K562 (cell line): ENCODE data around the gene NFXL1.

Experiments used
- BHLHE40 ChIP-seq: IDR thresholded peaks from 2 replicates; pipeline ENCODE4 v1.6.1; 2011; ENCODE audit warnings: low read length, improper control_type of control experiment
- POLR2A ChIP-seq: fragments of 450-650 bp; conservative IDR thresholded peaks from 2 replicates; pipeline ENCODE4 v1.6.1; 2016
- RAD21 ChIP-seq, 2 experiments: fragments of 250-450 bp in 1 of 2; fragments of 450-650 bp in 1 of 2; sonication (Bioruptor Pico) in 1 of 2; formaldehyde crosslinking in 1 of 2; IDR thresholded peaks in 1 of 2; conservative IDR thresholded peaks in 1 of 2; 2 replicates each; pipeline versions ENCODE4 v1.4.0 to v1.8.0; 2020 to 2022; ENCODE audit warnings: mild to moderate bottlenecking in 2 of 2, moderate library complexity in 1 of 2
- SP1 ChIP-seq: sonication (generic); formaldehyde crosslinking; IDR thresholded peaks from 2 replicates; pipeline ENCODE4 v1.8.1; 2022; ENCODE audit warnings: mild to moderate bottlenecking, missing genetic modification reagents
- SPI1 ChIP-seq: IDR thresholded peaks from 2 replicates; pipeline ENCODE4 v1.6.1; 2011; ENCODE audit warnings: low read depth, low read length, control low read depth, borderline replicate concordance
- TF ChIP-seq, protein P1 (sequence below): sonication (generic); formaldehyde crosslinking; IDR thresholded peaks from 2 replicates; pipeline ENCODE4 v1.8.0; 2022; ENCODE audit warnings: mild to moderate bottlenecking, missing genetic modification reagents
- TF ChIP-seq, protein P2 (sequence below), 3 experiments: IDR thresholded peaks in 2 of 3; conservative IDR thresholded peaks in 1 of 3; 2 replicates each; pipeline ENCODE4 v1.5.1; 2011 to 2012; ENCODE audit warnings: low read length in 3 of 3, mild to moderate bottlenecking in 3 of 3, control low read depth in 2 of 3, improper control_type of control experiment in 1 of 3, inconsistent platforms in 1 of 3, low read depth in 1 of 3, mixed read lengths in 1 of 3, moderate library complexity in 1 of 3; ENCODE audit not compliant: insufficient read depth in 2 of 3
- TF ChIP-seq, protein P3 (sequence below): fragments of 200-800 bp; sonication (Bioruptor generic); IDR thresholded peaks from 2 replicates; pipeline ENCODE4 v1.6.1; 2016; ENCODE audit warnings: missing genetic modification characterization, missing compliant biosample characterization
- TF ChIP-seq, protein P4 (sequence below), 2 experiments: IDR thresholded peaks; 2 replicates each; pipeline ENCODE4 v1.6.1; 2012; ENCODE audit warnings: improper control_type of control experiment in 2 of 2, low read depth in 2 of 2, low read length in 2 of 2, borderline replicate concordance in 1 of 2
- TF ChIP-seq, protein P5 (sequence below): sonication (generic); formaldehyde crosslinking; IDR thresholded peaks from 2 replicates; pipeline ENCODE4 v1.8.0; 2022; ENCODE audit warnings: missing genetic modification reagents, mild to moderate bottlenecking, moderate library complexity, borderline replicate concordance

DNA sequence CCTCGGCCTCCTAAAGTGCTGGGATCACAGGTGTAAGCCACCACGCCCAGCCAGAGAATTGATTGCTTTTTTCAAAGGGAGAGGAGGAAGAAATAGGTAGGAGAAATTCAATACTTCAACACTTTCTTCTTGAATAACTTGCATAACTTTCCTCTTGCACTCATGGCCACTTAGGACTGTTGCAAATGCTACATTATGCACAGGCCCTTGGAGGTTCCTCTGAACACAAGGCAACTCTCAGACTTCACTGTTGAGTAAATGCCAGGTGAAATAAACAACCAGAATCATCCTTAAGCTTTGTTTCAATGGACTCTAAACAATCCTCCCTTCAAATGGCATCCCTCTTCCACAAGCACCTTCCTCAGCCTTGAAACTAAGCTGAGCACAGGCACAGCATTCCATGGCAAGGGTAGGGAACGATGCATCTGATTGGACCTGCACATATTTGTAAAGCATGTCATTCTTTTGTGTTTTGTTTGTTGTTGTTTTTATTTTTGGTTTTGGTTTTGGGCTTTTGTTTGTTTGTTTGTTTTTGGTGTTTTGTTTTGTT lies 104.7 kb downstream of the NFXL1 start:
- TF ChIP-seq, protein P1, sequence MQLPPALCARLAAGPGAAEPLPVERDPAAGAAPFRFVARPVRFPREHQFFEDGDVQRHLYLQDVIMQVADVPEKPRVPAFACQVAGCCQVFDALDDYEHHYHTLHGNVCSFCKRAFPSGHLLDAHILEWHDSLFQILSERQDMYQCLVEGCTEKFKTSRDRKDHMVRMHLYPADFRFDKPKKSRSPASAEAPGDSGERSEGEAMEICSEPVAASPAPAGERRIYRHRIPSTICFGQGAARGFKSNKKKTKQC: no peak
- TF ChIP-seq, protein P2, sequence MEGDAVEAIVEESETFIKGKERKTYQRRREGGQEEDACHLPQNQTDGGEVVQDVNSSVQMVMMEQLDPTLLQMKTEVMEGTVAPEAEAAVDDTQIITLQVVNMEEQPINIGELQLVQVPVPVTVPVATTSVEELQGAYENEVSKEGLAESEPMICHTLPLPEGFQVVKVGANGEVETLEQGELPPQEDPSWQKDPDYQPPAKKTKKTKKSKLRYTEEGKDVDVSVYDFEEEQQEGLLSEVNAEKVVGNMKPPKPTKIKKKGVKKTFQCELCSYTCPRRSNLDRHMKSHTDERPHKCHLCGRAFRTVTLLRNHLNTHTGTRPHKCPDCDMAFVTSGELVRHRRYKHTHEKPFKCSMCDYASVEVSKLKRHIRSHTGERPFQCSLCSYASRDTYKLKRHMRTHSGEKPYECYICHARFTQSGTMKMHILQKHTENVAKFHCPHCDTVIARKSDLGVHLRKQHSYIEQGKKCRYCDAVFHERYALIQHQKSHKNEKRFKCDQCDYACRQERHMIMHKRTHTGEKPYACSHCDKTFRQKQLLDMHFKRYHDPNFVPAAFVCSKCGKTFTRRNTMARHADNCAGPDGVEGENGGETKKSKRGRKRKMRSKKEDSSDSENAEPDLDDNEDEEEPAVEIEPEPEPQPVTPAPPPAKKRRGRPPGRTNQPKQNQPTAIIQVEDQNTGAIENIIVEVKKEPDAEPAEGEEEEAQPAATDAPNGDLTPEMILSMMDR (IDR thresholded peaks at IDR 0.05 in 2 of 3, conservative IDR thresholded peaks at IDR 0.05 in 1 of 3; ENCODE audit: insufficient read depth in 2 of 3, low read depth in 1 of 3, low read length in 3 of 3): no peak
- no peak for TF ChIP-seq SP1
- TF ChIP-seq, protein P3, sequence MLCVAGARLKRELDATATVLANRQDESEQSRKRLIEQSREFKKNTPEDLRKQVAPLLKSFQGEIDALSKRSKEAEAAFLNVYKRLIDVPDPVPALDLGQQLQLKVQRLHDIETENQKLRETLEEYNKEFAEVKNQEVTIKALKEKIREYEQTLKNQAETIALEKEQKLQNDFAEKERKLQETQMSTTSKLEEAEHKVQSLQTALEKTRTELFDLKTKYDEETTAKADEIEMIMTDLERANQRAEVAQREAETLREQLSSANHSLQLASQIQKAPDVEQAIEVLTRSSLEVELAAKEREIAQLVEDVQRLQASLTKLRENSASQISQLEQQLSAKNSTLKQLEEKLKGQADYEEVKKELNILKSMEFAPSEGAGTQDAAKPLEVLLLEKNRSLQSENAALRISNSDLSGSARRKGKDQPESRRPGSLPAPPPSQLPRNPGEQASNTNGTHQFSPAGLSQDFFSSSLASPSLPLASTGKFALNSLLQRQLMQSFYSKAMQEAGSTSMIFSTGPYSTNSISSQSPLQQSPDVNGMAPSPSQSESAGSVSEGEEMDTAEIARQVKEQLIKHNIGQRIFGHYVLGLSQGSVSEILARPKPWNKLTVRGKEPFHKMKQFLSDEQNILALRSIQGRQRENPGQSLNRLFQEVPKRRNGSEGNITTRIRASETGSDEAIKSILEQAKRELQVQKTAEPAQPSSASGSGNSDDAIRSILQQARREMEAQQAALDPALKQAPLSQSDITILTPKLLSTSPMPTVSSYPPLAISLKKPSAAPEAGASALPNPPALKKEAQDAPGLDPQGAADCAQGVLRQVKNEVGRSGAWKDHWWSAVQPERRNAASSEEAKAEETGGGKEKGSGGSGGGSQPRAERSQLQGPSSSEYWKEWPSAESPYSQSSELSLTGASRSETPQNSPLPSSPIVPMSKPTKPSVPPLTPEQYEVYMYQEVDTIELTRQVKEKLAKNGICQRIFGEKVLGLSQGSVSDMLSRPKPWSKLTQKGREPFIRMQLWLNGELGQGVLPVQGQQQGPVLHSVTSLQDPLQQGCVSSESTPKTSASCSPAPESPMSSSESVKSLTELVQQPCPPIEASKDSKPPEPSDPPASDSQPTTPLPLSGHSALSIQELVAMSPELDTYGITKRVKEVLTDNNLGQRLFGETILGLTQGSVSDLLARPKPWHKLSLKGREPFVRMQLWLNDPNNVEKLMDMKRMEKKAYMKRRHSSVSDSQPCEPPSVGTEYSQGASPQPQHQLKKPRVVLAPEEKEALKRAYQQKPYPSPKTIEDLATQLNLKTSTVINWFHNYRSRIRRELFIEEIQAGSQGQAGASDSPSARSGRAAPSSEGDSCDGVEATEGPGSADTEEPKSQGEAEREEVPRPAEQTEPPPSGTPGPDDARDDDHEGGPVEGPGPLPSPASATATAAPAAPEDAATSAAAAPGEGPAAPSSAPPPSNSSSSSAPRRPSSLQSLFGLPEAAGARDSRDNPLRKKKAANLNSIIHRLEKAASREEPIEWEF (CRISPR knock-in tag): no peak
- TF ChIP-seq BHLHE40: no peak
- TF ChIP-seq, protein P4, sequence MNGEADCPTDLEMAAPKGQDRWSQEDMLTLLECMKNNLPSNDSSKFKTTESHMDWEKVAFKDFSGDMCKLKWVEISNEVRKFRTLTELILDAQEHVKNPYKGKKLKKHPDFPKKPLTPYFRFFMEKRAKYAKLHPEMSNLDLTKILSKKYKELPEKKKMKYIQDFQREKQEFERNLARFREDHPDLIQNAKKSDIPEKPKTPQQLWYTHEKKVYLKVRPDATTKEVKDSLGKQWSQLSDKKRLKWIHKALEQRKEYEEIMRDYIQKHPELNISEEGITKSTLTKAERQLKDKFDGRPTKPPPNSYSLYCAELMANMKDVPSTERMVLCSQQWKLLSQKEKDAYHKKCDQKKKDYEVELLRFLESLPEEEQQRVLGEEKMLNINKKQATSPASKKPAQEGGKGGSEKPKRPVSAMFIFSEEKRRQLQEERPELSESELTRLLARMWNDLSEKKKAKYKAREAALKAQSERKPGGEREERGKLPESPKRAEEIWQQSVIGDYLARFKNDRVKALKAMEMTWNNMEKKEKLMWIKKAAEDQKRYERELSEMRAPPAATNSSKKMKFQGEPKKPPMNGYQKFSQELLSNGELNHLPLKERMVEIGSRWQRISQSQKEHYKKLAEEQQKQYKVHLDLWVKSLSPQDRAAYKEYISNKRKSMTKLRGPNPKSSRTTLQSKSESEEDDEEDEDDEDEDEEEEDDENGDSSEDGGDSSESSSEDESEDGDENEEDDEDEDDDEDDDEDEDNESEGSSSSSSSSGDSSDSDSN (IDR thresholded peaks at IDR 0.05; ENCODE audit: borderline replicate concordance in 1 of 2, low read depth in 2 of 2, low read length in 2 of 2): no peak
- no peak for TF ChIP-seq POLR2A
- no peak for TF ChIP-seq RAD21 (CRISPR knock-in tag; conservative IDR thresholded peaks at IDR 0.05 in 1 of 2, IDR thresholded peaks at IDR 0.05 in 1 of 2)
- TF ChIP-seq SPI1: no peak
- TF ChIP-seq, protein P5, sequence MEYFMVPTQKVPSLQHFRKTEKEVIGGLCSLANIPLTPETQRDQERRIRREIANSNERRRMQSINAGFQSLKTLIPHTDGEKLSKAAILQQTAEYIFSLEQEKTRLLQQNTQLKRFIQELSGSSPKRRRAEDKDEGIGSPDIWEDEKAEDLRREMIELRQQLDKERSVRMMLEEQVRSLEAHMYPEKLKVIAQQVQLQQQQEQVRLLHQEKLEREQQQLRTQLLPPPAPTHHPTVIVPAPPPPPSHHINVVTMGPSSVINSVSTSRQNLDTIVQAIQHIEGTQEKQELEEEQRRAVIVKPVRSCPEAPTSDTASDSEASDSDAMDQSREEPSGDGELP (CRISPR knock-in tag): no peak
